HepG2 (cell line): Measurements from ENCODE around the gene SLC5A12. TPM values are rescaled to one million over a fixed set of nuclear protein-coding genes. Genes with fewer than 3 reads are reported as not detected.

Experiments used
- ATAC-seq: fragments of 200-7000 bp; cut with Tn5 transposase; 3 replicates; pipeline ENCODE4 v1.9.1; 2020; ENCODE audit warnings: mild to moderate bottlenecking, moderate library complexity
- BruUV-seq: library from RNA; stranded (reverse); fragments of 400-500 nt; replicated peaks from 2 replicates; lab custom pipeline; 2021; lab: Mats Ljungman, UMichigan
- CTCF ChIA-PET: fragments of 300-600 bp; formaldehyde crosslinking; extraction: SDS; loops from one replicate; lab custom pipeline; 2021; ENCODE audit warnings: low total read pairs, inconsistent platforms, low intra/inter-chr PET ratio; lab: Yijun Ruan, JAX
- POLR2A ChIA-PET: fragments of 350-600 bp; sonication (Branson Sonifier 250); formaldehyde crosslinking; loops from one replicate; lab custom pipeline; 2020; ENCODE audit warnings: antibody characterized with exemption, inconsistent platforms; lab: Yijun Ruan, JAX
- DNase-seq: peaks from one replicate; pipeline ENCODE4 v3.0.0-alpha.2; 2015; ENCODE audit warnings: low spot score
- FAIRE-seq: peaks from 3 replicates; lab custom pipeline; 2011; peaks lifted over from hg19 to GRCh38; lab: Jason Lieb, UNC
- H2AFZ ChIP-seq: one replicate; pipeline ENCODE4 v1.6.1; 2011; ENCODE audit warnings: low read length, inconsistent platforms
- H3K27ac ChIP-seq: fragments of 300-600 bp; 3 replicates; pipeline ENCODE4 v1.8.0; 2011; ENCODE audit warnings: mixed run types, mild to moderate bottlenecking, mixed read lengths, low read length, inconsistent platforms; ENCODE audit not compliant: insufficient read depth; ENCODE audit errors: extremely low read length
- H3K27me3 ChIP-seq, 2 experiments: fragments of 200-600 bp in 1 of 2; 2 replicates in 1 of 2; 3 replicates in 1 of 2; pipeline versions ENCODE4 v1.6.0 to v1.8.0; 2011; ENCODE audit warnings: low read length in 2 of 2, mild to moderate bottlenecking in 2 of 2, moderate library complexity in 2 of 2, inconsistent platforms in 1 of 2; ENCODE audit not compliant: insufficient read depth in 2 of 2, control insufficient read depth in 1 of 2
- H3K36me3 ChIP-seq, 2 experiments: fragments of 200-600 bp in 1 of 2; replicated peaks in 1 of 2; 2 replicates in 1 of 2; 3 replicates in 1 of 2; pipeline versions ENCODE4 v1.5.1 to v1.8.0; 2011; ENCODE audit warnings: low read length in 2 of 2, inconsistent platforms in 1 of 2; ENCODE audit not compliant: insufficient read depth in 2 of 2, control insufficient read depth in 1 of 2
- H3K4me1 ChIP-seq: 2 replicates; pipeline ENCODE4 v1.5.1; 2012; ENCODE audit warnings: low read length, inconsistent platforms; ENCODE audit not compliant: insufficient read depth
- H3K4me2 ChIP-seq: 2 replicates; pipeline ENCODE4 v1.6.0; 2011; ENCODE audit warnings: low read depth, low read length, inconsistent platforms
- H3K4me3 ChIP-seq, 3 experiments: fragments of 200-600 bp in 1 of 3; sonication (generic), shearing (Covaris generic) in 1 of 3; replicated peaks in 1 of 3; 2 replicates each; pipeline ENCODE4 v1.5.1; 2011 to 2016; ENCODE audit warnings: low read length in 3 of 3, inconsistent platforms in 2 of 3, low read depth in 2 of 3, mild to moderate bottlenecking in 2 of 3, control low read depth in 1 of 3, mixed read lengths in 1 of 3; ENCODE audit not compliant: insufficient read depth in 1 of 3
- H3K79me2 ChIP-seq: one replicate; pipeline ENCODE4 v1.6.1; 2011; ENCODE audit warnings: low read length, inconsistent platforms; ENCODE audit not compliant: insufficient read depth
- H3K9ac ChIP-seq: 2 replicates; pipeline ENCODE4 v1.6.0; 2011; ENCODE audit warnings: mild to moderate bottlenecking, low read depth, low read length, inconsistent platforms; ENCODE audit not compliant: insufficient read depth
- H3K9me3 ChIP-seq: 2 replicates; pipeline ENCODE4 v1.5.1; 2012; ENCODE audit warnings: mild to moderate bottlenecking, low read length
- H4K20me1 ChIP-seq: 2 replicates; pipeline ENCODE4 v1.6.0; 2011; ENCODE audit warnings: inconsistent platforms, mild to moderate bottlenecking, low read length, moderate library complexity; ENCODE audit not compliant: insufficient read depth
- AKAP8 ChIP-seq: sonication (generic); formaldehyde crosslinking; IDR thresholded peaks from 2 replicates; pipeline ENCODE4 v1.5.1; 2020; ENCODE audit warnings: mild to moderate bottlenecking, missing genetic modification reagents
- ASH2L ChIP-seq: fragments of 300-600, 200-600 bp; sonication (generic); IDR thresholded peaks from 2 replicates; pipeline ENCODE4 v1.7.0; 2017; ENCODE audit warnings: low read depth, mild to moderate bottlenecking, moderate library complexity, mixed read lengths, low read length; ENCODE audit not compliant: insufficient read length
- CREB3 ChIP-seq: sonication (generic); formaldehyde crosslinking; IDR thresholded peaks from 2 replicates; pipeline ENCODE4 v1.5.0; 2020; ENCODE audit warnings: missing genetic modification reagents
- SNAPC5 ChIP-seq: sonication (generic); formaldehyde crosslinking; IDR thresholded peaks from 2 replicates; pipeline ENCODE4 v1.8.1; 2023; ENCODE audit warnings: mild to moderate bottlenecking, missing genetic modification reagents, borderline replicate concordance
- TFDP2 ChIP-seq: sonication (generic); formaldehyde crosslinking; IDR thresholded peaks from 2 replicates; pipeline ENCODE4 v1.4.0; 2020; ENCODE audit warnings: missing genetic modification reagents
- ZNF3 ChIP-seq: IDR thresholded peaks from 2 replicates; pipeline ENCODE4 v1.7.0; 2017; ENCODE audit warnings: inconsistent platforms
- ZNF605 ChIP-seq: sonication (generic); formaldehyde crosslinking; IDR thresholded peaks from 2 replicates; pipeline ENCODE4 v1.8.0; 2022; ENCODE audit warnings: mild to moderate bottlenecking, missing genetic modification reagents
- ZSCAN5A ChIP-seq: sonication (generic); formaldehyde crosslinking; IDR thresholded peaks from 2 replicates; pipeline ENCODE4 v1.8.0; 2022; ENCODE audit warnings: mild to moderate bottlenecking, missing genetic modification reagents, borderline replicate concordance
- WGBS: methylation state at CpG from one replicate; pipeline ENCODE4 v1.1.6; 2017; ENCODE audit warnings: low lambda C conversion rate; 5-methylcytosine and 5-hydroxymethylcytosine counted together
- in situ Hi-C: cut with HindIII; loops from 2 replicates; pipeline ENCODE4 v1.10.0; 2017; ENCODE audit warnings: low pct_unique_long_range_greater_than_20kb; ENCODE audit not compliant: extremely low pct_ligation_motif_present
- intact Hi-C: fragments of 100-400 bp; cut with micrococcal nuclease; formaldehyde crosslinking; loops from one replicate; pipeline ENCODE4 v1.10.0; 2022; ENCODE audit not compliant: unreplicated experiment
- polyA plus RNA-seq, 8 experiments: library from polyadenylated mRNA; depleted of rRNA in 3 of 8; stranded (reverse) in 7 of 8; unstranded in 1 of 8; fragments of >200 nt; fragmentation: Illumina TruSeq in 4 of 8; extraction: Trizol in 4 of 8; gene quantifications; 2 replicates each; pipeline versions ENCODE4 v1.2.1 to v1.2.3, GENCODE V29; 2011 to 2016; ENCODE audit warnings: low read depth in 4 of 8, missing spikeins in 1 of 8, mixed read lengths in 1 of 8; ENCODE audit not compliant: insufficient read depth in 1 of 8
- total RNA-seq, 5 experiments: library from RNA; depleted of rRNA; stranded (reverse); fragments of >200 nt; fragmentation: Illumina TruSeq; extraction: Trizol; gene quantifications; 2 replicates each; pipeline ENCODE4 v1.2.3, GENCODE V29; 2016; ENCODE audit warnings: low read depth in 1 of 5

Gene SLC5A12
- total and polyA plus RNA-seq, 2 of the 13 experiments (the other 11 are each of a cell fraction or from before 2014, with no cell fraction given), result not detected

- BruUV-seq, result no TSS peak
- intact Hi-C loops, result no loop called here
- CTCF ChIA-PET, result no interaction called here
- no peak overlapping the region for H2AFZ ChIP-seq
- H3K9me3 ChIP-seq, result no peaks in the 10 kb centered on the region
- no peak overlapping the region for H3K4me2 ChIP-seq
- H4K20me1 ChIP-seq, result no peaks in the 10 kb centered on the region
- ATAC-seq (no peak), FAIRE-seq (no peak), DNase-seq (no peak)
- WGBS, result 0% methylated on average over 5 of the region's 5 CpGs
- TF ChIP-seq SNAPC5 (CRISPR knock-in tag), result no peak
- TF ChIP-seq AKAP8 (CRISPR knock-in tag), result no peak
- TF ChIP-seq TFDP2 (CRISPR knock-in tag), result no peak
- TF ChIP-seq ASH2L, result no peak
- no peak for TF ChIP-seq ZNF3 (CRISPR knock-in tag)
- TF ChIP-seq ZSCAN5A (CRISPR knock-in tag), result no peak
- no peak for TF ChIP-seq ZNF605 (CRISPR knock-in tag)
- TF ChIP-seq CREB3, result no peak
- no peak overlapping the region for H3K4me3 ChIP-seq
- H3K9ac ChIP-seq, result no peak overlapping the region
- POLR2A ChIA-PET, result no interaction called here
- H3K27me3 ChIP-seq, result no peaks in the 10 kb centered on the region
- no peaks in the 10 kb centered on the region for H3K4me1 ChIP-seq
- in situ Hi-C loops, result no loop called here
- H3K79me2 ChIP-seq, result no peaks in the 10 kb centered on the region
- no peak overlapping the region for H3K27ac ChIP-seq
- no peaks in the 10 kb centered on the region for H3K36me3 ChIP-seq
Observed at GRCh38 chr11:26739366-26740073, 17.7 kb upstream of the SLC5A12 start.
